IMR-90 (cell line): Measurements from ENCODE around the gene GPR84. TPM values are rescaled to one million over a fixed set of nuclear protein-coding genes. Genes with fewer than 3 reads are reported as not detected.

Experiments
- ATAC-seq: fragments of 200-7000 bp; cut with Tn5 transposase; 2 replicates; pipeline ENCODE4 v1.9.1; 2020; ENCODE audit warnings: low read depth, mild to moderate bottlenecking, moderate library complexity
- BruUV-seq: library from RNA; stranded (reverse); fragments of 400-500 nt; replicated peaks from 2 replicates; lab custom pipeline; 2021; lab: Mats Ljungman, UMichigan
- CTCF ChIA-PET: fragments of 300-600 bp; formaldehyde crosslinking; extraction: SDS; loops from one replicate; lab custom pipeline; 2021; ENCODE audit warnings: antibody characterized with exemption; lab: Yijun Ruan, JAX
- POLR2A ChIA-PET: fragments of 300-600 bp; sonication (Branson Sonifier 250); formaldehyde crosslinking; loops from one replicate; lab custom pipeline; 2022; ENCODE audit warnings: antibody characterized with exemption; ENCODE audit not compliant: unreplicated experiment; lab: Charles Lee
- DNase-seq: peaks from one replicate; pipeline ENCODE4 v3.0.0; 2013
- H2AFZ ChIP-seq: replicated peaks from 2 replicates; pipeline ENCODE3; 2013; ENCODE audit warnings: low read length, mild to moderate bottlenecking; ENCODE audit not compliant: poor library complexity
- H2AK5ac ChIP-seq: 2 replicates; pipeline ENCODE4 v1.6.1; 2013; ENCODE audit warnings: low read depth, low read length, inconsistent platforms
- H2AK9ac ChIP-seq: replicated peaks from 2 replicates; pipeline ENCODE3; 2013; ENCODE audit warnings: mild to moderate bottlenecking, low read depth, low read length, moderate library complexity; ENCODE audit not compliant: poor library complexity
- H2BK120ac ChIP-seq: 2 replicates; pipeline ENCODE4 v1.6.1; 2013; ENCODE audit warnings: low read depth, low read length, inconsistent platforms
- H2BK15ac ChIP-seq: 3 replicates; pipeline ENCODE4 v1.6.1; 2013; ENCODE audit warnings: low read depth, low read length, inconsistent platforms
- H2BK20ac ChIP-seq: 2 replicates; pipeline ENCODE4 v1.6.1; 2013; ENCODE audit warnings: low read depth, mild to moderate bottlenecking, inconsistent platforms, low read length, moderate library complexity
- H2BK5ac ChIP-seq: 2 replicates; pipeline ENCODE4 v1.6.1; 2013; ENCODE audit warnings: mild to moderate bottlenecking, low read depth, low read length, inconsistent platforms; ENCODE audit not compliant: poor library complexity, severe bottlenecking
- H3K14ac ChIP-seq: replicated peaks from 2 replicates; pipeline ENCODE4 v1.6.1; 2013; ENCODE audit warnings: low read depth, low read length, inconsistent platforms
- H3K18ac ChIP-seq: 2 replicates; pipeline ENCODE4 v1.6.1; 2013; ENCODE audit warnings: low read depth, low read length, control low read depth
- H3K23ac ChIP-seq: 2 replicates; pipeline ENCODE4 v1.6.1; 2013; ENCODE audit warnings: low read depth, low read length, inconsistent platforms
- H3K27ac ChIP-seq: 2 replicates; pipeline ENCODE4 v1.5.1; 2013; ENCODE audit warnings: mild to moderate bottlenecking, control low read depth, low read length; ENCODE audit not compliant: insufficient read depth
- H3K27me3 ChIP-seq: 2 replicates; pipeline ENCODE4 v1.6.1; 2013; ENCODE audit warnings: low read length; ENCODE audit not compliant: control insufficient read depth, insufficient read depth
- H3K36me3 ChIP-seq: 2 replicates; pipeline ENCODE4 v1.6.1; 2013; ENCODE audit warnings: low read length, mixed read lengths; ENCODE audit not compliant: control insufficient read depth, insufficient read depth
- H3K4ac ChIP-seq: 2 replicates; pipeline ENCODE4 v1.6.1; 2013; ENCODE audit warnings: low read depth, low read length, inconsistent platforms
- H3K4me1 ChIP-seq: 2 replicates; pipeline ENCODE4 v1.6.1; 2013; ENCODE audit warnings: low read length, mixed read lengths; ENCODE audit not compliant: control insufficient read depth, insufficient read depth
- H3K4me2 ChIP-seq: 2 replicates; pipeline ENCODE4 v1.6.1; 2013; ENCODE audit warnings: low read depth, mild to moderate bottlenecking, control low read depth, low read length, moderate library complexity
- H3K4me3 ChIP-seq: 2 replicates; pipeline ENCODE4 v1.5.1; 2013; ENCODE audit warnings: low read depth, mild to moderate bottlenecking, control low read depth, low read length, moderate library complexity; ENCODE audit not compliant: insufficient read depth
- H3K56ac ChIP-seq: 2 replicates; pipeline ENCODE4 v1.6.1; 2013; ENCODE audit warnings: low read length, inconsistent platforms; ENCODE audit not compliant: insufficient read depth; ENCODE audit errors: extremely low read depth
- H3K79me1 ChIP-seq, 2 experiments: 2 replicates each; pipeline ENCODE4 v1.6.1; 2013; ENCODE audit warnings: low read length in 2 of 2, inconsistent platforms in 1 of 2, low read depth in 1 of 2
- H3K9ac ChIP-seq: 2 replicates; pipeline ENCODE4 v1.6.1; 2013; ENCODE audit warnings: low read depth, low read length, control low read depth
- H3K9me1 ChIP-seq: 2 replicates; pipeline ENCODE4 v1.6.1; 2013; ENCODE audit warnings: low read length, inconsistent platforms; ENCODE audit not compliant: insufficient read depth
- H3K9me3 ChIP-seq: 2 replicates; pipeline ENCODE4 v1.6.1; 2013; ENCODE audit warnings: low read length; ENCODE audit not compliant: control insufficient read depth, insufficient read depth
- H4K20me1 ChIP-seq: 2 replicates; pipeline ENCODE4 v1.6.1; 2013; ENCODE audit warnings: low read length, inconsistent platforms; ENCODE audit not compliant: insufficient read depth
- H4K5ac ChIP-seq: 2 replicates; pipeline ENCODE4 v1.6.1; 2013; ENCODE audit warnings: mild to moderate bottlenecking, low read depth, low read length, control low read depth
- H4K8ac ChIP-seq, 2 experiments: 2 replicates each; pipeline ENCODE4 v1.6.1; 2013; ENCODE audit warnings: low read depth in 2 of 2, low read length in 2 of 2, control low read depth in 1 of 2, inconsistent platforms in 1 of 2
- H4K91ac ChIP-seq: 2 replicates; pipeline ENCODE4 v1.6.1; 2013; ENCODE audit warnings: low read depth, low read length, inconsistent platforms; ENCODE audit not compliant: insufficient read depth
- CEBPB ChIP-seq: IDR thresholded peaks from 2 replicates; pipeline ENCODE4 v1.6.1; 2012; ENCODE audit warnings: low read depth, low read length, improper control_type of control experiment
- MAZ ChIP-seq: IDR thresholded peaks from 2 replicates; pipeline ENCODE4 v1.6.1; 2012; ENCODE audit warnings: low read depth, mild to moderate bottlenecking, low read length, improper control_type of control experiment, moderate library complexity, borderline replicate concordance
- WGBS, 2 experiments: methylation state at CpG; one replicate each; pipeline versions ENCODE4 v1.1.5 to v1.1.7; 2013; ENCODE audit warnings: missing lambda C conversion rate in 2 of 2; ENCODE audit not compliant: insufficient read length in 1 of 2; ENCODE audit errors: extremely low coverage in 2 of 2; 5-methylcytosine and 5-hydroxymethylcytosine counted together
- dilution Hi-C: fragments of 300-500 bp; cut with HindIII; formaldehyde crosslinking; loops from one replicate; pipeline ENCODE4 v1.14.3; 2018; ENCODE audit warnings: low sequenced_read_pairs; ENCODE audit not compliant: unreplicated experiment
- in situ Hi-C: fragments of 300-500 bp; cut with MboI; formaldehyde crosslinking; loops from 3 replicates; pipeline ENCODE4 v1.14.3; 2019; ENCODE audit warnings: low sequenced_read_pairs, inconsistent platforms, mixed read lengths
- intact Hi-C: fragments of 100-400 bp; cut with micrococcal nuclease; formaldehyde crosslinking; loops from 2 replicates; pipeline ENCODE4 v1.10.0; 2022
- polyA plus RNA-seq, 3 experiments: library from polyadenylated mRNA; depleted of rRNA; stranded (reverse); fragments of >200 nt; gene quantifications; 2 replicates each; pipeline ENCODE4 v1.2.3, GENCODE V29; 2012; ENCODE audit warnings: low replicate concordance in 1 of 3
- total RNA-seq: library from RNA; depleted of rRNA; stranded (reverse); fragments of >200 nt; gene quantifications from 2 replicates; pipeline ENCODE4 v1.2.3, GENCODE V29; 2012

Gene GPR84
- total and polyA plus RNA-seq, 2 of the 4 experiments (the other 2 are of a cell fraction), result not detected

DNA sequence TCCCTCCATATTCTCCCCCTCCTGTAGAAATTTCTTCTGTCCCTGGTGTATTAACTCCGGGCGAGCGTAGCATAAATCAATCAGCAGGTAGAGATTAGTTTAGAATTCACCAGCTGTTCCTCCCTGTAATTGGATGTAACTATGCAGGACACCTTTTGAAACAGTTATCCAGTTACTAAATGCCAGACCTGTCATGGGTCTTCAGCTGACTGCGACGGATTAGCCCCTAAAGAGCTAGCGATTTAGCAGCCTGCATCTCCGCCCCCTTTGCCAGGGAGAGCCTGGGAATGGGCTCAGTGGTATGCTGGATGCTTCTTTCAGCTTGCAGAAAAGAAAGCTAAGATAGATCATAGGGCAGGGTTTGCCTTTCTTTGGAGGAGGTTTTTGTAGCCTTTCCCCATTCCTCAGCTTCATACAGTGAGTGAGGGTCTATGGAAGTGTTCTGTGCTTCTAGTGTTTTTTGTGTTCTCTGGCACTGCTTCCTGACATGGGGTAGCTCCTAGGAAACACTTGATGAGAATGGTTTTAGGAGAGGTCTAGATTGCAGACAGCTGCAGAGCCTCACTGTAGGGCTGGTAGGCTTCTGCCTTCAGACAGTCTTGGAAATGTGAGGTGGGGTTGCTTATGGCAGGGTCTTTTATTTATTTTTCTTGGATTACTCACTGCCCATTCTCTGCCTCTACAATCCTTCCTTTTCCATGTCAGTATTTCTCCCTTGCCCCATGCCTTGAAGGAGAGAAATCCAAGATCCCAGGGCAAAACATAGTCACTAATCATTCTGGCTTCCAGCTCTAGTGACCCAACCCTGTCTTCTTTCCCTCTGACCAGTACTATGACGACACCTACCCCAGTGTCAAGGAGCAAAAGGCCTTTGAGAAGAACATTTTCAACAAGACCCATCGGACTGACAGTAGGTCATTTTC, 22.6 kb downstream of the GPR84 start:
- H3K36me3 ChIP-seq, result peaks cover 23% of the 10 kb centered on the region
- H4K20me1 ChIP-seq, result peaks cover 41% of the 10 kb centered on the region
- no peak overlapping the region; the same call in 1 of the 2 replicates for H3K9ac ChIP-seq
- peaks cover 25% of the 10 kb centered on the region for H3K9me1 ChIP-seq
- no peak overlapping the region for H3K4me3 ChIP-seq
- POLR2A ChIA-PET, result interaction anchor here (0.6 kb wide), 1 partner anchor 212 kb away, joined by 3 read pairs; no protein-coding TSS in a partner anchor
- H3K23ac ChIP-seq, result peak overlapping the region; percentile 77
- H2BK15ac ChIP-seq, result no peak overlapping the region
- TF ChIP-seq CEBPB (peak; percentile 37; the same call in 1 of the 2 replicates), MAZ (no peak)
- H3K18ac ChIP-seq, result peak overlapping the region; percentile 5; the same call in 1 of the 2 replicates
- no peak overlapping the region for H4K5ac ChIP-seq
- 0 out of 2 replicates have a peak overlapping the region, but pooled peaks have one; percentile 15 for H2BK120ac ChIP-seq
- no peak overlapping the region for H2AFZ ChIP-seq
- WGBS, 2 experiments, result 45% methylated on average over 2 of the region's 9 CpGs; no CpG with 5 or more reads in 1 of the 2 experiments
- no peak overlapping the region; the same call in 1 of the 2 replicates for H3K4me2 ChIP-seq
- H4K8ac ChIP-seq, result peak overlapping the region in 1 of 2 experiments; percentile 28; a peak in 1 of 4 replicates
- H2BK5ac ChIP-seq, result peak overlapping the region; percentile 7
- in situ Hi-C loops (no loop called here), intact Hi-C loops (no loop called here), dilution Hi-C loops (no loop called here)
- ATAC-seq (peak; percentile 43), DNase-seq (peak; percentile 67)
- no peaks in the 10 kb centered on the region for H3K9me3 ChIP-seq
- H3K27ac ChIP-seq, result peak overlapping the region; percentile 53; the same call in 1 of the 2 replicates
- H4K91ac ChIP-seq, result no peak overlapping the region
- peaks cover 40% of the 10 kb centered on the region for H3K4me1 ChIP-seq
- H3K56ac ChIP-seq, result no peak overlapping the region
- peak overlapping the region; percentile 16 for H3K4ac ChIP-seq
- no peak overlapping the region for H2AK9ac ChIP-seq
- no TSS peak for BruUV-seq
- CTCF ChIA-PET, result interaction anchor here (0.7 to 1.0 kb wide), 3 partner anchors 9 to 38 kb away, joined by 3 to 4 read pairs (median 3); no protein-coding TSS in a partner anchor
- no peak overlapping the region; the same call in 1 of the 2 replicates for H2BK20ac ChIP-seq
- H3K79me1 ChIP-seq, result peaks cover 43 to 68% of the 10 kb centered on the region in 2 experiments
- peak overlapping the region; percentile 21; the same call in 1 of the 2 replicates for H3K14ac ChIP-seq
- H2AK5ac ChIP-seq, result peak overlapping the region; percentile 18; the same call in 1 of the 2 replicates
- H3K27me3 ChIP-seq, result no peaks in the 10 kb centered on the region
